DMS114 treated with DMSO at 0.1 percent for 48 hours (cell line): Measurements from ENCODE around the gene CCDC141.

ENCODE experiments used
- DNase-seq: peaks from one replicate; lab custom pipeline; 2025; ENCODE audit not compliant: unreplicated experiment; lab: John Stamatoyannopoulos, UW

CCDC141 gene

DNA sequence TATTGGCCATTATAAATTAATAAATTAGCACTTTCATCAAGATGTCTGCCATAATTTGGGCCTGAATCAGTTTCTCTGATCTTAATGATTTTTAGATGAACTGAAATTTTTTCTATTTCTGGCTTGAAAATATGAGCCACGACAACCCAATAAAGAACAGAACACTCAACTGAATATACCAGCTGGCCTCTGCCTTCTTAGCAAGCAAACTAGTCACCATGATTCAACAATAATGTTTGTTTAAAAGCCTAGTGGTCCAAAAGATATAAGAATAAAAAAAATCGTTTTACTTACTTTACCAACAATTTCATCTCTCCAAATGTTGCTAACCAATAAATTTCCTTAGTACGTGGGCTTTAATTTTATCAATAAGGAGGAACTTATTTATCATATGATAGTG is 176.0 kb downstream of the CCDC141 start:
- DNase-seq: no peak

DNA sequence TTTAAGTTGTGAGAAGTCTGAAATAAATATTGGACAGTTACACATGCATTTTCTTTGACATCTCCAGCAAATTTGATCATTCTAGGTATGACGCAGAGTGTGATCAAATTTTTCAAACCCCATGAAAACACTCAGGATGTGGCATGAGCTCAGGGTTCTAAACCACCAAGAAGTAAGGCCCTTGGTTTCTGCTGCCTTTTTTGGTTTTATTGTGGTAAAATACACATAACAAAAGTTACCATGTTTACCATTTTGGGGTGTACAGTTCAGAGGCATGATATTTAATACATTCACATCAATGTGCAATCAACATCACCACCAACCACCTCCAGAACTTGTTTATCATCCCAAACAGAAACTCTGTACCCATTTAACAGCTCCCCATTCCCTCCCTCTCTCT is 178.4 kb downstream of the CCDC141 start:
- DNase-seq: no peak

DNA sequence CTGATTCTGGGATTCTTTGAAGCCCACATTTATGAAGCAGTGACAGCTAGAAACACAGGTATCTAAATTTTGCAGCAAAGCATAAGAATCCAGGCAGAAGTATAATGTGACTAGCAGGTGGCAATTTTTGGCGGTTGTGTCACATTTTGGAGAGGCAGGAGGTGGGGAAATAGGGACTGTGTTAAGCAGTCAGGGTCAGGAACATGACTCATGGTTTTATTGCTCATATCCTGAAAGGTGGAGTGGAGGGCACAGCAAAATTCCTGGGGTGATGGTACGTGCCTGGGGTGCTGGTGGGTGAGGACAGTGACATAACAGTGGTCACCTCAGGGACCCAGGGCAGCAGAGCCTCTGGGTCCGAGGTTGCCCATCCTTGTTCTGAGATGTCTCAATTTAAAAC is 179.2 kb downstream of the CCDC141 start:
- DNase-seq: no peak

DNA sequence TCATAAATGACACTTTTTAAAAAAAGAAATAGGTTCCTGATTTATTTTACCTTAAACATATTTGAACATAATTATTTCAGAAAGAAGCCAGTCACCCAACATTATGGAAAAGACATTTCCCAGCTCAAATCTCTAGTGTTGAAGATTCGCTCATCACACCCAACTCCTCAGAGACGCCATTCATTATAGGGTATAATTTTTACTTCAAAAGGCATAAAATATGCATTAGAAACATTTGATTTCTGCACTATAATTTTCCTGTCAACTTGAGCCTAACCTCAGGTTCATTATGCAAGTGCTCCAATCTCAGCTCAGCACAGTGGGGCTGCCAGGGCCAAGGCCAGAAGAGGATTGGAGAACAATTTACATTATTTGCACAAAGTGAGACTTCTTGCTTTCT is 183.9 kb downstream of the CCDC141 start:
- DNase-seq: no peak

DNA sequence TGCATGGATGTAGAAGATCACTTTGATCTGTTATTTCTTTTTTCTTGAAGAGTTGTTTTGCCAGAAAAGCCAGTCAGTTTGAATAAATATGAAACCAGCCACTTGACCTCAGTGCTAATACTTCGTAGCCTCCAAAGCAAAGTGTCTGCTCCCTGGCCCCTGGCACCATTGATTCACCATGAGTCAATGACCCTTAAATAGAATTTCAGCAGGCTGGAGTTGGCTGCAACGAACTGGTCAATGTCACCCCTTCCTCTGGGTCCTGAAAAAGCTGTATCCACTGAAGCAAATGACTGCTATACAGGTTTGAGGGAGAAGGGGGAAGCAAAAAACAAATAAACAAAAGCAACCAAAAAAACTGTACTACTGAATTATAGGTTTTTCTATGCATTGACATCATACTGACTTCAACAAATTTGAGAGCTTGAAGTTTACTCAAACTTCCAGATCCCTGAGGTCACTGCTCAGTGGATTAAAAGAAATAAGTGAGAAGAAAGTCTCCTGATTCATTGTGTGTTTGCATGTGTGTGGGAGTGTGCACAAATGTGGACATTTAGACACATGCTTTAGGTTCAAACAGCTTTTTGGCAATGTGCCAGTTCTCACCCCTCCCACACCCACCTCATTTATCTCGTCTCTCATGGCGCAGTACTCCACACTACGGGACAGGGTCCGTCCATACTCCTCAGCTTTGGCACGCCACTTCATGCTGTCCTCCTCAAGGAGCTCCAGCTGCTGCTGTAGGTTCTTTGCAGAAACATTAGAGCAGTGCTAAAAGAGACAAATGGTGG is 184.6 kb downstream of the CCDC141 start:
- DNase-seq: no peak

DNA sequence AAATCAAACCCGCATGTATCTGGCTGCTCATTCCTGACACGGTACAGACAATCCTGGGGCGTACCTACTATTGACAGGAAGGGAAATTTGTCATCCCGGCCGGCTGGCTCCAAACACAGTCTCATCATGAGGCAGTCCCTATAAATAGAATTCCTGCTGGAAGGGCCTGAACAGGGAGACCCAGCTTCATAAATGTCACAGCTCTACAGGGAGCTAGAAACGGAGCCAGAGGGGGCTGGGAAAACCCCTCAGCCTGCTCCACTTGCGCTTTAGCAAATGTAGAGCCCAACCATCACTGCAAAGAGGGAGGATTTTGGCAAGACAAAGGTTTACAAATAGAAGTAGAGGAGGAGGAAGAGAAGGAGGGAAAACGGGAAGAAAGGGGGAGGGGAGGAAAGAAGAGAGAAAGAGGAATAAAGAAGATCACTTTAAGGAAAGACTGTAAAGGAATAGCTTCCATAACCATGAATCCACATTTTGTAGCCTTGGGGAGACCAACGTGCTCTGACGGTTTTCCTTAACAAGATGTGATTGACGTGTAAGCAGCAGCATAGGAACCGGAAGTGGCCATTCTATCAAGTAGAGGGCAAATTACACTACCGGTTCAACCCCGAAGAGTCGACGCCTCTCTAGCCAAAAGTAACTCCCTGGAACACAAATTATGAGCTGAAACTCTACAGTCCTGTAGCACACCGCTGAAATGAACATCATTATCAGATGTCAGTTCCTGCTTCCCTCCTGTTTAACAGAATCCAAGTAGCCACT is 185.9 kb downstream of the CCDC141 start:
- DNase-seq: no peak

DNA sequence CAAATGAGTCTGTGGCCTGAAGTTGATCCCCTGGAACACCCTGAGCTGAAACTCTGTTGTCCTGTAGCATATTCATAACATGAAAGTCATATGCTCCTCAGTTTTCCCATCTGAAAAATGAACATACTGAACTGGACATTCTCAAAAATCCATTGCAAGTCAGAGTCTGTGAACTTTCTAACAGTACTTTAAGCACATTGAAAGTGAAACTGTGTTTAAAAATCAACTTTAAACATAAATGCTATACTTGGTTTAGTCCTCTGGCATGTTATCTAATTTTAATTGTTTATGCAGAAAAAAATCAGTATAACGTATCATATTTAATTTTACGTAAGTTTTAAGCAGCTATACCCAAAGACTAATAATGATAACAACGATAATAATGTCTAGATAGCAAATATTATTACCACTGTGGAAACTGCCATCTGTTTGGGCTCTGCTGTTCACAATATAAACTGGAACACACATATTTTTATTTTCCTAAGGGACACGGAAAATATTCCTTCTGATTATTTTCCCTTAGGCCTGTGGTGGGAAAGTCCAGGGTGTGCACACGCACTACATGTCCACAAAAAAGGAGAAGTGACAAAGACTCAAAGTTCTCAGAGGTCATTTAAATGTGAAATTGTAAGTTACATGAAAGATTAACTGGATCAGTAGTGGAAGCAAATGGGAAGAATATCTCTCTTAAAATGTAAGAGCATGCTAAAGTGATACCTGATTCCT is 186.6 kb downstream of the CCDC141 start:
- DNase-seq: no peak

DNA sequence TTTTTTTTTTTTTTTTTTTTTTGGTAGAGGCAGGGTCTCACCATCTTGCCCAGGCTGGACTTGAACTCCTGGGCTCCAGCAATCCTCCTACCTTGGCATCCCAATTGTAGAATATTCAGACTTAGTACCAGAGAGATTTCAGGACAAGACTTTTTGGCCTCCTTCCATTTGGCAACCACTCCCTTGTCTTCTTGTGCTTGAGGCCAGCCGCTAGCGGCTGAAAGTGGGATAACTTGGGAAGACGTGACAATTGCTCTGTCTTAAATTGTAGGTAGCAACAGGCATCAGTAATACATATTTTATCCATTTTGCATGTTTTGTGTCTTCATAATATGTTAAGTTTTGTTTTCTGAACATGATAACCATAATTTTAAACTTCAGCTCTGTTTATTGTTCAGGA is 189.4 kb downstream of the CCDC141 start:
- no peak for DNase-seq

DNA sequence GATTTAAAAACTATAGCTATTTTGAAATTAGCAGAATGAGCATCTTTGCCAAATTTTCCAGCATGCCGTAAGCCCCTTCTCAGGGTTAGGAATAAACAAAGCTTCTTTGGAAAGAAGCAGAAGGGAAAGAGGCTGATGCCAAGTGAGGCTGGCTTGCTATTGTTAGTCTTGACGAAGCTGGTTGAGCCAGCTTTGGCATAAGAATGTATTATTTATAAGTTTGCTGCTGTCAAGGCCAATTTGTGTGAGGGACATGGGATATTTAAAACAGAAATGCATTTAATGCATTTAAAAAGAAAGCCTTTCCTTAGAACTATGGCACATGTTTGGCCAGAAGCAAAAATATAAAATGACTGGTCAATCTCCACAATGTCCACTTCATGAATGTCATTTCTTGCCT is 190.2 kb downstream of the CCDC141 start:
- no peak for DNase-seq

DNA sequence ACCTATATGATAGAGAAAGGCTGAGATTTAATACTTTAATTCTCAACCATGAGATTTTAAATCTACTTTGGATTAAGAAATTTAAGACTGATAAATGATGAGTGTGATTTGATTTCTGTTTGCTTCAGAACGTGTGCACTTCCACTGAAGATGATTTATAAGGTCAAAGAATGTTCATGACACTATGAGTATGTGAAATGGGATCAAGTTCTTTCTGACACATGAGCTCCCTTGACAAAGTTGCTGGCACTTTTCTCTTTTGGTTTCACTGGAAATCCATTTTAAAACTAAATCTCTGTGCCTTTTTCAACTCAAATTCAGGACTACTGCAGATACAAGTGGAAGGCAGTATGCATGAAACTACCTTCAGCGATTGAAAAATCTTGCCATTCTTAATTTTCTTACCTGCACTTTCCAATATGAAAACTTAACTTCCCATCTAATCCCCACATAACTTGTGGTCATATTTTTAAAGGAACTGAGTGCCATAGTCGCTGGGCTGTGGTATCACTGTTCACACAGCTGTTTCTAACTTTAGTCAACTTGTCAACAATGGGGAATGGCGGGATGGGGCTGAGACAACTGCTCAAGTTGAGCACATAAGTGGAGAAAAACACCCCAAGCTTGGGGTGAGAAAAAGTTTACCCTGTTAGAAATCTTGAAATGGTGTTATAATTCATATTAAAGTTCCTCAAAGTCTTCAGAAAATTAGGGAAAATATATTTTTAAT is 190.9 kb downstream of the CCDC141 start:
- DNase-seq: no peak

DNA sequence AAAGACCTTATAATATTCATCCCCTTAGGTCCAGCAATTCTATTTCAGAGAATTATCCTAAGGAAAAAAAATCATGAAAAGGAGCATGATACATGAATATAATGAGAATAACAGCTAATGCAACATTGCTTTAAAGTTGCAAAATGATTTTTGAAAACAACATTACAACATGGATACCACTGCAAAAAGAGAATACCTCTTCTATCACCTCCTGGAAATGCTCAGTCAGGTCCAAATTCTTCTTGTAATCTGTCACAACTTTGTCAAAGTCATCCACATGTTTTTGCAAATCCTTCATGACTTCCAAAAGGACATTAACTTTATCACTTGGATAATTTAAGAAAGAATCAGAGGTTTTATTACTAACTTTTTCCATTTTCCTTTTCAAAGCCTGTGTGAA is 194.8 kb downstream of the CCDC141 start:
- DNase-seq: no peak

DNA sequence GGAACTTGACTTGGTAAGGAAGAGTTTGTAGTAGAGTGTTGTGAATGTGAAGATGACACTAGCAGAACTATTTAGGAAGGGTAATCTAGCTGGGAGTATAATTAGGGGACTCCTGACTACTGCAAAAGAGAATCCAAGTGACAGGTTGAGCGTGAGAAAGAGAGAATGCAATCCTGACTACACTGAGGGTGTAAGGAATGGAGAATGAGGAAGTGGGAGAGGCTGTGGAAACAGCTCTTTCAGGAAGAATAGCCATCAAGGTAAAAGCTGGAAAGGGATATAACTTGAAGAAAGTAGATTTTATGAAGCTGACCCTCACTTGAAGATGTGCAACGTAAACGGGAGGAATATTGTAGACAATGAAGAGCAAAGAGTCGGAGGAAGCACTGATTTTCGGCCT is 201.6 kb downstream of the CCDC141 start:
- no peak for DNase-seq

DNA sequence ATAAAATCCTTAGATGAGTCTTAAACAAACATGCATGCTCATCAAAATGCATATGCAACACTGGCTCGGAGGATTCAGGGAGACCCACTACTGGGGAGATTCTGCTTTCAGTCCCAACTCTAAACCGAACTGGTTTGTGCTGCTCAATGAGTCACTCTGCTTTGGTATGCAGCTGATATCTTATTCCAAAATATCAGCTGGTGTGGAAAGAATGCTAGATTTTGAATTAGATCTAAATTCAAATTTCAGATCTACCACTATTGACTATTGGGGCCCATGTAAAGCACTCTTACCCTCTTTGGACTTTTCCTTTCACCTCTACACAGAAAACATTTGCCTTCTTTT is 203.5 kb downstream of the CCDC141 start:
- DNase-seq: no peak

DNA sequence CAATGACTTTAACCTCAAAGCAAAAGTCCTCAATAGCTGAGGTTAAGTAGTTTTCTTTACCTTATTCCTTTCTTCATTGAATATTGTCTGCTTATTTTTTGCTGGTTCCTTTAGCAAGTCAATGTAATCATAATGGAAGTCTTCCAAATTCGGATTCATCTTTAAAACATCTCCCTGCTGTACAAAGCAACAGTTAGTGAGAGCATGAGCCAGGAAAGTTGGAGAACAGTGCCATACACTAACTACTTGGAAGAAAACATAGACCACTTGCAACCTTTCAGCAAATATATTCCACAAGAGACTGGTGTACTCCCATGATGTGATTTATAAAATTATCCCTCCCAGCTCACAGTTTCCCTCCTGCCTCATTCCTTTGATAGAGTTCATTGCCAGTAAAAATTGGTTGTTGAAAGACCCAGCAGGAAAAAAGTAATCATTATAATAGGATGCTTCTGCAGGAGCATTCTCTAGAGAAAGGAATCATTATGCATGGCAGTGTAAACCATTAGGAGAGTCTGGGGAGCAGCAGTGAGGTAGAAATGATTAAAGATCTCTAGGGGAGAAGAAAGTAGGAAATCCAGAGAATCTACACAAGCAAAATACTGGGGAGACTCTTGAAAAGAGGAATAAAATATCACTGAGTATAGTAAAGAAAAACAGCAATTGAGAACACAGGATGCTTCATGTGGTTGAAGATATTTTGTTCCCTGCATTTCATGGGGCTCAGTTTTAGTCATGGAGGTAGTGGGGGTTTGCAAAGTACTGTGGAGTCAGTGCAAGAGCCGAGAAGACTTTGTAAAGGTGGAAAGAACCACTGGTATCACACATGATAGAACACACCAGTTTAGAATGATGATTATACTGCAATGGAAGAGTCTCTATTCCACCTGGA is 204.1 kb downstream of the CCDC141 start:
- no peak for DNase-seq

DNA sequence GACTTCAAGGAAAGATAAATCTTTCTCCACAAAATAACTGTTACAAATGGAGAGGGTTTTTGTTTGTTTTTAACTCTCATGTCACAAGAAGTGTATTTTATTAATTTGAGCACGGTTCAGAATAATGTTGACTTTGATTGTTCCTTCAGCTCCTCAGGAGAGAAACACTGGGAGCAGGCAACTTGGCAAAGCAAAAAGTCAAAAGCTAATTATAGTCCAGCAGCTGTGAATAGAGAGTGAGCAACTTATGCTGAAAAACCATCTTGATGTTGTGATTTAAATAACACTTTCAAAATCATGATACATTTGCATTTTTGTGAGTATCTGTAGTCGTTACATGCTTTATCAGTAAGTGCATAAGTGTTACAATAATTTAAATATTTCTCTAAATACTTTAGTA is 205.2 kb downstream of the CCDC141 start:
- DNase-seq: no peak

DNA sequence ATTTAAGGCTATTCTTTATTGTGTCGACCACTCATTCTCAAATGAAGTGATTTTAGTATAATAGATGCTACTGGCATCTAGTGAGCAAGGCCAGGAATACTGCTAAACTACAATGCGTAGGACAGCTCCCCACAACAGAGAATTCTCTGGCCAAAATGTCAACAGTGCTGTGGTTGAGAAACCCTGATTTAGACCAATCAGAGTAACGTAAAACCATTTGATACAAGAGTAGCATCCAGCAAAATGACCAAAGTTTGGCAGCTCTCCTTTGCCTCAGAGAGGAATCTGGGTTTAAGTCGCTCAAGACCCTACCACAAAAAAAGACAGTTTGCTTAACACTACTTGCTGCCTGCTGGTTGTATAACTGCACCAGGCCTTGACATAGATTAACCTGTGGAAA is 205.7 kb downstream of the CCDC141 start:
- DNase-seq: no peak

DNA sequence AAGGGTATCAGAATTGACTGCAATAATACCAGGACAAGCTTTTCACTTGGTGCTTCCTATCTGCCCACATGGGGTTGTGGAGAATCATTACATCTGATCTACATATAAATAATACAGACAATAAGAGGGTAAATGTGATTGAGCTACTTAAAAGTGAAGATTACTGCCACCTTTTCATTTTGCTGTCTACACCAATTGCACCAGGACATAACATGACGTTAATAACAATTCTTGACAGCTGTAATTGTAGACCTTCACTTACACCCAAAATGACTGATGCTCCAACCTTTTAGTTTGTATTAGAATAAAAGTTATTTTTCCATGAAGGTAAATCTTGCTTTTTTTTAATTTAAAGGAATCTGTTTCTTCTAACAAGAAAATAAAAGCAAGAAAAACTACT is 206.2 kb downstream of the CCDC141 start:
- DNase-seq: no peak

DNA sequence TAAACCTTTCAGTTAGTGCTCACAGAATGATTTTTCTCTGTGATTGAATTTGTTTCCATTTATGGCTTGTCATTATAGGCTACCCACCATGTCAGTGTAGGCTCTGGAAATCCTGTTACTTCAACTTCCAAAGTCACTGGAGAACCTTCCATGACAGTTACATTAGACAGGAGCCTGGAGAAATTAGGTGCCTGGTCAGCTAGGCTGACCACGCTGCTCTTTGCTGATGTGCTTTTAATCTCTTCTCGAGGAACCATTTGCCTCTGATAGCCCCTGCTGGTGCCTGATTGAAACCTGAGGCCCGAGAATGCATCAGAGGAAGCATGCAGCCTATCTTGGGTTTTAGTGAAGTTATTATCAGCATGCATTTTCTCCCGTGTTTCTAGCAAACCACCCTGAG is 213.1 kb downstream of the CCDC141 start:
- DNase-seq: no peak

DNA sequence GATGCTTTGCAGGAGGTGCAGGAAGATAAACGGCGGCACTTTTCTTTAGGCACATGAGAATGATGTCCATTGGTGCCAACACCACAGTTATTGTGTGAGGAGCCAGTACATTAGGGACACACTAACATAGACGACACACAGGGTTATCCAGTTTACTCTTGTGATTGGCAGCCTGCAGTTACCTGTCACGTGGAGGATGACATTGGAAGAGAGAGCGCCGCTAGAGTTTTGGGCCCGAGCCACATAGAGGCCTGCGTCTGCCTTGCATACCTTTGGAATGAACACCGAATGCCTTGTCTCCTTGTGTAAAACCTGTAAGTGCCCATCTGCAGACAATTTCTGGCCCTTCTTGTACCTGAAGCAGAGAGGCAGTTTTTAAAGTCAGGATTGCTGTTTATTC is 215.9 kb downstream of the CCDC141 start:
- DNase-seq: no peak

DNA sequence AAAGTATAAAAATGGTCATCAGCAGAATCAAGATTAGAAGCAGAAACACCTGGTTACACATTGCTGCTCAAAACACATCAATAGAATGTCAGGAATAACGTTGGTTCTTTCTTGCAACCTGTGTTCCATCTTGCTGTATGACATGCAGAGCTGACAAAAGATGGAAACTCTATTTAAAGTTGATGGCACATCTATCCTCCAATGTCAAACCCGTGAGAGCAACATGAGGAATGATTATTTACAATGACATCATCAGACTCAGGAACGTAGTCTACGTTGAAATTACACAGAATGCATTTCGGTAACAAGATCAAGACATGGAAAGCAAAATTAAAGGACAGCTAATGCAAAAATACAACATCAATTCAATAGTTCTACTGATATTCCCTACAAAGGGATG is 216.6 kb downstream of the CCDC141 start:
- no peak for DNase-seq
